Stimulated activated CD4-positive, alpha-beta T cell treated with anti-CD3 and anti-CD28 coated beads, Interleukin-12 subunit alpha, Interleukin-12 subunit beta, amount 100 ng/mL, for 48 hours (primary cell): Measurements from ENCODE around the gene HINT3.
"Not testable (repeated sequence)": the region's sequence is repeated elsewhere in the genome, so short reads cannot be mapped to it uniquely, and the experiment has no call there.

Experiments used
- DNase-seq, 3 donors: peaks; one replicate each; pipeline ENCODE4 v3.0.0-alpha.2; 2020; ENCODE audit warnings: low read depth in 2 of 3, low spot score in 1 of 3

The HINT3 gene

DNA sequence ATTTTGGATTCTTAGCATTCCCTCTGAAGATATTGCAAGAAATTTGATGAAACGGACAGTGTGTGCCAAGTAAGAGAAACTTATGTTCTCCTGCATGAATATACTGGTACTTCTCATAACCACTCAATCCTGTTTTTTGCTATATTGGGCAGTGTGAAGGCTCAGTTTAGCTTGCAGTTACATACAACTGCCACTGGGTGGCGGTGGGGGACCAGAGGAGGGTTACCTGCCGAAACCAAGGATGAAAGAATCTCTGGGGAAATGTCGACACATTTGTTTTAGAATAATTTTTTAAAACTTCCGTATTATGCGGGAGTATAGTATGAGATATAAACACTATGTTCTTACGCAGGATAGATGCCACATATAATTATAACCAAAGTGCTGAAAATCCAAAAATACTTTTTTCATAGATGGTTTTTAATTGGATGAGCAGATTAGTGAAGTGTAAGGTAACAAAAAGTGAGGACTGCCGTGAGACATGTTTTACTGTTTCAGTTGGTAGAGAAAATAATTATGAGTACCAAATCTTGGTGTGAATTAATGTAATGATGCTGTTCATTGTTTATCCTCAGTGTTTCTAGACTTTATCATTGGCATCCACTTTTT lies 39.5 kb downstream of the HINT3 start:
- DNase-seq = peak; percentile 24 to 57 (median 47)

DNA sequence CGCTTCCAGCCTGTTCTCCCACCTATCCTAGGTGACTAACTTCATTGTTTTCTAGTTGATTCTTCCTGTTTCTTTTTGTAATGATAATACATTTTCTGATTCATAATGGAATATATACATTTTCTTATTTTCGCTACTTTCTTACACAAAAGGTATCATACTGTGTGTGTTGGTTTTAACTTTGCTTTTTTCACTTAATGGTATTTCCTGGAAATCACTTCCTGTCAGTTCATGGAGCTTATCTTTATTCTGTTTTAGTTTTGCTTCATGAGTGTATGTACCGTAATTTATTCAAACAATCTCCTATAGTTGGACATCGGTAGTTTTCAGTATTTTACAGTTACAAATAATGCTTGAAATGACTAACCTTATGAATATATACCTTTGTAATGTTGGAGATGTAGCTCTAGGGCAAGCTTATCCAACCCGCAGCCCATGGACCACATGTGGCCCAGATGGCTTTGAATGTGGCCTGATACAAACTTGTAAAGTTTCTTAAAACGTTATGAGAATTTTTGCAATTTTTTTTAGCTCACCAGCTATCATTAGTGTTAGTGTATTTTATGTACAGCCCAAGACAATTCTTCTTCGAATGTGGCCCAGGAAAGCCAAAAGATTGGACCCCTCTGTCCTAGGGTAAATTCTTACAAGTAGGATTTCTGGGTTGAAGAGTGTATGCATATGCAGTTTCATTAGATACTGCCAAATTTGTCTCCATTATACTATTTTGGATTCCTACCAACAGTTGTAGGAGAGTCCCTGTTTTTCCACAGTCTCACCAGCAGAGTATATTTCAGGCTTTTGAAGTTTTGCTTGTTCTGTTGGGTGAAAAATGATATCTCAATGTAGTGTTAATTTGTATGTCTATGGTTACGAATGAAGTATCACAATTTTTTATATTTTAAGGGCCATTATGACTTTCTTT lies 46.4 kb downstream of the HINT3 start:
- no peak for DNase-seq

DNA sequence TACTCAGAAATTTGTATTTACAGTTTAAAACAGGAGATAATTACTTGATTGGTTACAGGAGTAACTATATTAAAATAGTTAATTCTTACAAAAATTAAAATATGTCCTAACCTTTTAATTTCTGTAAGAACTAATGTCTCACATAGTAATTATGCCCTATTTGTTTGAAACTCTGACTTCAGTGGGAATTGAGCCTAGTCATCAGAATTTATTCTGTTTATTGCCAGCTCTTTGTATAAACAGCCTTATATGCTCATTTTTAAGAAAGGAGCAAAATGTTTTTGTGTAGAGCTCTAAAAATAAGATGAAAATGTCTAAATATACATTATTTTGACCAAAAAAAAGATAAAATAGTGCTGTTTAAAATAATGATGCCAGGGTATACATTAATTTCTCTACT lies 51.2 kb downstream of the HINT3 start:
- no peak for DNase-seq

DNA sequence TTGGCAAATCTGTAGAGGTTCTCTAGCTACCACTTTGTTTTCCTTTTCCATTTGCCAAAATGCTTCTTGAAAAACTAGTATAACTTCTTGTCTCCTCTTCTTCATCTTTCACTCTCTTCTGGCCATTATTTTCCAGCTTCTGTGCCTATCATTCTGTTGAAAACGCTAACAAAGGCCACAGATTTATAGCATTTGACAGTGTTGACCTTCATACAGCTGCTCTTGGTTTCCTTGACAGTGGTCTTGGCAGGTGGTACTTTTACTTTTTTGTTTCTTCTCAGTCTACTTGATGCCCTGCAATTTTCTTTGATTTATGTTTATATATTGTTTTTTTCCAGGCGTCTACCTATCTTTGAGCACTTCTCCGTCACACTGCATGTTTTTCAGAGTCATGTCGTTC lies 53.5 kb downstream of the HINT3 start:
- no peak for DNase-seq

DNA sequence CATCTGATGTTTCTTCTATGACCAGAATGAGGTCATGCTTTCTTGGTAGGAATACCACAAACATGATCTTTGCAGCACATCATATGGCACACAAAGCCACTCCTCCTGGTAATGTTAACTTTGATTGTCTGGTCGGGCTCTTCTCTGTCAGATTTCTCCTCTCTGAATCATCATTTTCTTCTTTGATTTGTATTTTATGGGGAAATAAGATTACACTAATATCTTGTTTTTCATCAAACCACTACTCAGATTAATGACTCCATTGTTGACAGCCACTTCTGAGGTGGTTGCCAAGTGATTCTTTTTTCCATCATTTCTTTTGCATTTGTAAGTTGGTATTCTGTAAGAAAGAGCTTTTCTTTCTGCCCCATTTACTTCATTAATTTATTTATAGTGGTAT lies 59.3 kb downstream of the HINT3 start:
- DNase-seq = no peak

DNA sequence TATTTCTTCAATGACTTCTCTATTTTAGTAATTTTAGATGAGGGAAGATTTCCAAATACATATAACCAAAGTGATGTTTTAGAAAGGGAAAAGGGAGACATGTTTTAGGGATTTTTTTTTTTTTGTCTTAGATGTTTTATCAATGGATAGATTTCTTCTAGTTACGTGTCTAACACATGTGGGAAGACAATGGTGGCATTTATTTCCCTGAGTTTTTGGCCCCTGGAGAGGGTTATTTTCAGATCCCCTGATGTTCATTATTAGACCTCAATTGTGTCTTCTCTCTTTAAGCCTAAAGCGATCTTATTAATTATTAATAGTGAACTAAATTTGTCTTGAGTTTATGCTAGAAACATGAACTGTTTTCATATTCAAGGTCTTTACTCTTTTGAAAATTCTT lies 60.0 kb downstream of the HINT3 start:
- no peak for DNase-seq

DNA sequence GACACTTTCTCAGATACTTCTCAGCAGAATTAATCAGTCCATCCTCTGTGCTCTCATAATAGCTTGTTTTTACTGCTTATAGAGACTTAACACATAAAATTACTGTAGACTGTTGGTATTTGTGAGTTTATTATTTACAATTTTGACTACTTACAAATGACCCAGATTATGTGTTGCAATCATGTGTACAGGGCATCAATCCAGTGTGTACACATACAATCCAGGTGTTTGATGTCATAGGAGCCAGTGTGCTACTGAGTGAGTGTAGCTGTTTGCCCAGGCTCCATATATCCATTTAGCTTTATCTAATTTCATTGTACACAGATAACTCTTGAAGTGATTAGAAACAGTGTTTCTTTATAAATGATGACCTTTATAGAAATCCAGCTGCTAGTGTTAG lies 61.1 kb downstream of the HINT3 start:
- no peak for DNase-seq

DNA sequence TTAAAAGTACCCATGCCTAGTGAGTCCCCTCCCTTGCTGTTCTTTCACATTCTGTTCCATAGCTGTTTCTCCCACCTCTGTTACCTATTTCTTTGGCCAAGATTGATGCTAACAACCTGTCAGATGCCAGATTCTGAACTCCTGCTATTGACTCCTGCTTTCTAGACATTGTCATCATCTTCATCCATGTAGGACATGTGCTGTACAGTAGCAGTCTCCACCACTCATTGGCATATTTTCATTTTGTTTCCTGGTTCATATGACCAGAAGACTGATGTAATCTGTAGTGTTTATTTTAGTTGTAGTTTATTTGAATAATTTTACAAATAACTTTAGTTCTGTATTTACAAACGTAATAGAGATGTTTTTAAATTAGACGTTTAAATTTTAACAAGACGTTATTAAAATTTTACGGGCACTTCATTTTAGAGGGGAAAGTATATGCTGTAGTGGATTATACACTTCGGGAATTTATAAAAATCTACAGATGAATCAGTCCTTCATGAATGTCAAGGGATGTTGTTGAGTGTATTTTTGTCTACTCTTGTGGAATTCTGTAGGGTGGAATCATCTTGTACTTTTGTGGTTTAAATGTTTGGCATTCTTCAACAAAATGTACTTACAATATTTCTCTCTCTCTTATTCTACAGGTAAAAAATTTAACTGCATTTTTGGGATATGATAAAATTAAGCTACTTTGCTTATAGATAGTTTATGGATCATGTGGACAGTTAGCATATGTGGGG lies 63.9 kb downstream of the HINT3 start:
- DNase-seq = no peak

DNA sequence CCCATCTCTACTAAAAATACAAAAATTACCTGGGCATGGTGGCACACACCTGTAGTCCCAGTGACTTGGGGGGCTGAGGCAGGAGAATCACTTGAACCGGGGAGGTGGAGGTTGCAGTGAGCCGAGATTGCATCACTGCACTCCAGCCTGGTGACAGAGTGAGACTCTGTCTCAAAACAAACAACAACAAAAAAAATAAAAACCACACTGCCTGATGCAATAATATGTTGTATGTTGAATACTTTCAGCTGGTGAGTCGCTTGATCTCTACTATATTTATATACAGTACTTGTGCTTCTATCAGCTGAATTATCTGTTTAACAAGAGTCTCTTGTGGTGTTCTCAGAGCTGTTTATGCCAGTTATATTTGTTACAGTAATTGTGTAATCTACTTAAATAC lies 66.9 kb downstream of the HINT3 start:
- DNase-seq = not testable (repeated sequence)

DNA sequence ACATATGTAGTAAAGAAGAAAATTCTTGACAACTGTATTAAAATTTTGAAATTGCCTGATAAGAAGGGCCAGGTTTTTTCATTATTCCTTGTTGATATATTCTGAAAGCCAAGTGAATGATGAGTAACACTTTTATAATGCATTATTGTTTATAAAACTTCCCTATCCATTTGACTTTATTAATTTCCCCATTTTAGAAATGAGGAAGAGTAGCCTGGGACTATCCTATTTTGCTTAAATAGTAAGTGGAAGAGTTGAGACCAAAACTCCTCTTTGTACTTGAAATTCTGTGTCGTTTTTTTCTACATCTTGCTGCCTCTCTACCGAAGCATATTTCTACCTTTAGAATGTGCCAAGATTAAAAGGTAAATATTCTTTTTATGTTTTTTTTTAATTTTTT lies 69.4 kb downstream of the HINT3 start:
- no peak for DNase-seq

DNA sequence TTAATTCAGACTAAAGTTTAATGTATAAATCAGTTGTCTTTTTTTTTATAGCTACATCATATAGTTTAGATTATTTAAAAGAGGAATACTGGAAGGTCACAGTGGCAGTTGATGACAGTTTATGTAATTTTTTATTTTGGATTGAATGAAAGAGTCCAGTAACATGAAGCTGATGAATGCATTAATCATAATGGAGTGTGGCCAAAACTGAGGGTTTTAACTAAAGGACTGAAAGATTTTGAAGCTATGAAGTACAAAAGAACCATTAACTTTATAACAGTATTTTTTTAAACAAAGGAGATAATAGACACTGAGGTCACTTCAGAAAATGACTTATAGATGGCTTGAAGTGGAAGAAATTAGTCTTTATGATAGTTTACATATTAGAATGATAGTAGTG lies 71.0 kb downstream of the HINT3 start:
- DNase-seq = no peak
